Nephron (organoid): ENCODE data around the gene CHST2.

Experiments used
- H3K27ac Mint-ChIP-seq, 3 experiments: 2 replicates each; pipeline ENCODE4 v1.8.0; 2020; ENCODE audit warnings: mixed read lengths in 3 of 3, mild to moderate bottlenecking in 2 of 3, moderate library complexity in 1 of 3
- H3K27me3 Mint-ChIP-seq: 2 replicates; pipeline ENCODE4 v1.8.0; 2021; ENCODE audit warnings: low read depth, mild to moderate bottlenecking, moderate library complexity, mixed read lengths
- H3K36me3 Mint-ChIP-seq: 2 replicates; pipeline ENCODE4 v1.8.0; 2020; ENCODE audit warnings: low read depth, mixed read lengths
- H3K4me1 Mint-ChIP-seq: 2 replicates; pipeline ENCODE4 v1.8.0; 2020; ENCODE audit warnings: mixed read lengths
- H3K4me3 Mint-ChIP-seq, 3 experiments: 2 replicates each; pipeline ENCODE4 v1.8.0; 2020; ENCODE audit warnings: mild to moderate bottlenecking in 3 of 3, mixed read lengths in 3 of 3, moderate library complexity in 2 of 3
- H3K9me3 Mint-ChIP-seq: 2 replicates; pipeline ENCODE4 v1.8.0; 2020; ENCODE audit warnings: mixed read lengths
- TF ChIP-seq, protein P1 (sequence below), 3 experiments: fragments of 200-600 bp; sonication (generic); IDR thresholded peaks; one replicate each; pipeline ENCODE4 v1.5.0; 2021; ENCODE audit warnings: antibody characterized with exemption in 3 of 3; ENCODE audit not compliant: unreplicated experiment in 3 of 3

The CHST2 gene

DNA sequence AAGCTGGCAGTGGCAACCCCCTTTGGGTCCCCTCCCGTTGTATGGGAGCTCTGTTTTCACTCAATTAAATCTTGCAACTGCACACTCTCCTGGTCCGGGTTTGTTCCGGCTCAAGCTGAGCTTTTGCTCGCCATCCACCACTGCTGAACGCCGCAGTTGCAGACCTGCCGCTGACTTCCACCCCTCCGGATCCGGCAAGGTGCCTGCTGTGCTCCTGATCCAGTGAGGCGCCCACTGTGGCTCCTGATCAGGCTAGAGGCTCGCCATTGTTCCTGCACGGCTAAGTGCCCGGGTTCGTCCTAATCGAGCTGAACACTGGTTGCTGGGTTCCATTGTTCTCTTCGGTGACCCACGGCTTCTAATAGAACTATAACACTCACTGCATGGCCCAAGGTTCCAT lies 22.8 kb downstream of the CHST2 start:
- TF ChIP-seq, protein P1, sequence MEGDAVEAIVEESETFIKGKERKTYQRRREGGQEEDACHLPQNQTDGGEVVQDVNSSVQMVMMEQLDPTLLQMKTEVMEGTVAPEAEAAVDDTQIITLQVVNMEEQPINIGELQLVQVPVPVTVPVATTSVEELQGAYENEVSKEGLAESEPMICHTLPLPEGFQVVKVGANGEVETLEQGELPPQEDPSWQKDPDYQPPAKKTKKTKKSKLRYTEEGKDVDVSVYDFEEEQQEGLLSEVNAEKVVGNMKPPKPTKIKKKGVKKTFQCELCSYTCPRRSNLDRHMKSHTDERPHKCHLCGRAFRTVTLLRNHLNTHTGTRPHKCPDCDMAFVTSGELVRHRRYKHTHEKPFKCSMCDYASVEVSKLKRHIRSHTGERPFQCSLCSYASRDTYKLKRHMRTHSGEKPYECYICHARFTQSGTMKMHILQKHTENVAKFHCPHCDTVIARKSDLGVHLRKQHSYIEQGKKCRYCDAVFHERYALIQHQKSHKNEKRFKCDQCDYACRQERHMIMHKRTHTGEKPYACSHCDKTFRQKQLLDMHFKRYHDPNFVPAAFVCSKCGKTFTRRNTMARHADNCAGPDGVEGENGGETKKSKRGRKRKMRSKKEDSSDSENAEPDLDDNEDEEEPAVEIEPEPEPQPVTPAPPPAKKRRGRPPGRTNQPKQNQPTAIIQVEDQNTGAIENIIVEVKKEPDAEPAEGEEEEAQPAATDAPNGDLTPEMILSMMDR (IDR thresholded peaks at IDR 0.05; ENCODE audit: unreplicated experiment in 3 of 3): no peak
- H3K36me3 Mint-ChIP-seq: no peaks in the 10 kb centered on the region
- no peaks in the 10 kb centered on the region for H3K9me3 Mint-ChIP-seq
- peaks cover 16% of the 10 kb centered on the region for H3K4me1 Mint-ChIP-seq
- no peak overlapping the region for H3K4me3 Mint-ChIP-seq
- peaks cover 10% of the 10 kb centered on the region for H3K27me3 Mint-ChIP-seq
- no peak overlapping the region for H3K27ac Mint-ChIP-seq

DNA sequence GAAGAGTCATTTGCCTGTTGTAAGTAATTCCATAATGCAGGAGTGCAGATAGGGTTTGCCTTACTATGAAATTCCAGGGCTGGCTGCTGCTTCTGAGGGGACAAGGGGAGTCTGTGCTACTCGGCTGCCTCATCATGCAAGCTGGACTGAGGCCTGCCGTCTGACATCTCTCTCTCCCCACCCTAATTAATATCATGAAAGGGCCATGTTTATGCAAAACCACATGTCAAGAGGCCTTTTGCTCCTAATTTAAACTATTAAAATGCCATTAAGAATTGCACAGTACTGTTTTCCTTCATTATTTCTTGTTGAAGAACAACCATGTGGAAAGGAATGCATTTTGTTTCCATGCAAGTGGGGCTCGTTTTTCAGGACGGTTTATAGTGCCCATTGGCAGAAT lies 26.3 kb downstream of the CHST2 start:
- H3K4me1 Mint-ChIP-seq: peaks cover 34% of the 10 kb centered on the region
- peaks cover 10% of the 10 kb centered on the region for H3K27me3 Mint-ChIP-seq
- no peaks in the 10 kb centered on the region for H3K36me3 Mint-ChIP-seq
- peak overlapping the region in 2 of 3 experiments; percentile 53 to 90 for H3K27ac Mint-ChIP-seq
- no peaks in the 10 kb centered on the region for H3K9me3 Mint-ChIP-seq
- TF ChIP-seq, protein P1 (IDR thresholded peaks at IDR 0.05; ENCODE audit: unreplicated experiment in 3 of 3): no peak
- no peak overlapping the region for H3K4me3 Mint-ChIP-seq

DNA sequence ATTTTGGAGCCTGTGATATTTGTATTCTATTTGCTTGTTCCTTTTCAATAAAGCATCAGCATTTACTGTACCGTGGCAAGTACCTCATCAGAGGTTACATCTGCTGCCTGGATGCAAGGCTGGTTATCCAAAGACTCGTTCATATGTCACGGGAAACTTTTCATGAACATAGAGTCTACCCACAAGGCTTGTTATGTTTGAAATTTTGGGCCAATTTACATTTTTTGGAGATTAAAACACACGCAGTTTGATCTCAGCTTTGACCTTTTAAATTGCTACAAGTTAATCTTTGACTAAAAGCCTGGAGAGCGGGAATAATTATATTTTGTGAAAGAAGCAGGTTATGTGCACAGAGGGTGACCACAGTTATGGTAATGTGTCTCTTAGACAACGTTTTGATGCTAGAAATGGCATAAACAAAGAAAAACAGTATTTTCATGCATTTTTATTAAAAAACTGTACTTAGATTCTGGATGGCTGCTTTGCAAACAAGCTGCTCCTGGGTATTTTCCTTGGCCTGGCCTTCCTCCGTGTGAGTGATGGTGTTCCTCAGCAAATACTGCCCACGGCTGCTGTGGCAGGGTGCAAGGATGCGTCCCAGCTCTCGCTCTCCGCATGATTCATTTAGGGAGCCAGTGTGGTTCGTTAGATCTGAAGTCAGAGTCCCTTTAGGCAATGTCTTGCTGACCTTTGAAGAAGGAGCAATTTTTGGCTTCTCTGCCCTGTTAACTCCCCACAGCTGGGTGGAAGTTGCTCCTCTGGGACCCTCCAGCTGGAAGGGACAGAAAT lies 27.1 kb downstream of the CHST2 start:
- Mint-ChIP-seq H3K36me3 (no peaks in the 10 kb centered on the region), H3K27ac (peak overlapping the region; percentile 14 to 53 (median 33)), H3K4me1 (peaks cover 42% of the 10 kb centered on the region), H3K4me3 (no peak overlapping the region), H3K27me3 (peaks cover 11% of the 10 kb centered on the region), H3K9me3 (no peaks in the 10 kb centered on the region)
- TF ChIP-seq, protein P1 (IDR thresholded peaks at IDR 0.05; ENCODE audit: unreplicated experiment in 3 of 3): no peak

DNA sequence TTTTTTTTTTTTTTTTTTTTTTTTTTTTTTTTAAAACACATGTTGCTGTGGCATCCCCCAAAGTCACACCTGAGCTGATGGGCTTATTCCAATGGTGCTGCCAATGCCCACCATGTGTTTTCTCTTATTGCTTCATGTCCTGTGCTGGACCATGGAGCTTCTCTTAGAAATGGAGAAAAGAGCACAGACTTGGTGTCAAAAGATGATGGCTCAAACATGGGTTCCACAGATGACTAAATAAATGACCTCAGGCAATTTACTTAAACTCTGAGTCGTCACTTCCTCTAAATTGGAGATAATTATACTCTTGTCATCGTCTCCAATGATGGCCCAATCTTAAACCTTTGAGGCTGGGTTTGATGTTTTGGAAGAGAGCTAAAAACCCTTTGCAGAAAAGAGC lies 28.1 kb downstream of the CHST2 start:
- Mint-ChIP-seq H3K27me3 (peaks cover 17% of the 10 kb centered on the region), H3K4me3 (no peak overlapping the region), H3K4me1 (peaks cover 50% of the 10 kb centered on the region), H3K36me3 (no peaks in the 10 kb centered on the region), H3K9me3 (no peaks in the 10 kb centered on the region), H3K27ac (no peak overlapping the region)
- TF ChIP-seq, protein P1 (IDR thresholded peaks at IDR 0.05; ENCODE audit: unreplicated experiment in 3 of 3): no peak

DNA sequence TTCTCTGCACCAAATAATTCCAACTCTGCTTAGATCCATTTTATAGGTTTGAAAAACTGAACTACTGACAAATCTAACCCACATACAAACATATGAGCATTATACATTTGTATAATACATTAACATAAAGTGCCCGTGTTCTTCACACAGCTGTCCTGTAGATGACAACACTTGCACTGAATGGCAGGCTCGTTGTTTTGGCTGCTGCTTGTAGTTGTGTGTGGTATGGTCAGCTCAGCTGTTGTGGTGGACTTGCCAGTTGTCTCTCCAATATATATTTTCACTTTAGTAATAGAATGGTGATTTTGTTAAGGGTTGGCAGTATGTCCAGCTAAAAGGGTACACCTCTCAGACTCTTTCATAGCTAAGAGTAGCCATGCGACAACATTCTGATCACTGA lies 30.5 kb downstream of the CHST2 start:
- Mint-ChIP-seq H3K4me1 (peaks cover 50% of the 10 kb centered on the region), H3K9me3 (no peaks in the 10 kb centered on the region), H3K36me3 (no peaks in the 10 kb centered on the region), H3K4me3 (no peak overlapping the region), H3K27ac (peak overlapping the region in 1 of 3 experiments; percentile 77), H3K27me3 (peaks cover 17% of the 10 kb centered on the region)
- TF ChIP-seq, protein P1 (IDR thresholded peaks at IDR 0.05; ENCODE audit: unreplicated experiment in 3 of 3): no peak
